CD4-positive, alpha-beta T cell treated with Interleukin-1 beta for 1 hour (primary cell): ENCODE measurements around the gene MUC3A.
"Not testable (repeated sequence)": the region's sequence is repeated elsewhere in the genome, so short reads cannot be mapped to it uniquely, and the experiment has no call there.

Experiments used
- DNase-seq, 2 donors: peaks; one replicate each; pipeline ENCODE4 v3.0.0-alpha.2; 2020 to 2022

MUC3A gene, protein sequence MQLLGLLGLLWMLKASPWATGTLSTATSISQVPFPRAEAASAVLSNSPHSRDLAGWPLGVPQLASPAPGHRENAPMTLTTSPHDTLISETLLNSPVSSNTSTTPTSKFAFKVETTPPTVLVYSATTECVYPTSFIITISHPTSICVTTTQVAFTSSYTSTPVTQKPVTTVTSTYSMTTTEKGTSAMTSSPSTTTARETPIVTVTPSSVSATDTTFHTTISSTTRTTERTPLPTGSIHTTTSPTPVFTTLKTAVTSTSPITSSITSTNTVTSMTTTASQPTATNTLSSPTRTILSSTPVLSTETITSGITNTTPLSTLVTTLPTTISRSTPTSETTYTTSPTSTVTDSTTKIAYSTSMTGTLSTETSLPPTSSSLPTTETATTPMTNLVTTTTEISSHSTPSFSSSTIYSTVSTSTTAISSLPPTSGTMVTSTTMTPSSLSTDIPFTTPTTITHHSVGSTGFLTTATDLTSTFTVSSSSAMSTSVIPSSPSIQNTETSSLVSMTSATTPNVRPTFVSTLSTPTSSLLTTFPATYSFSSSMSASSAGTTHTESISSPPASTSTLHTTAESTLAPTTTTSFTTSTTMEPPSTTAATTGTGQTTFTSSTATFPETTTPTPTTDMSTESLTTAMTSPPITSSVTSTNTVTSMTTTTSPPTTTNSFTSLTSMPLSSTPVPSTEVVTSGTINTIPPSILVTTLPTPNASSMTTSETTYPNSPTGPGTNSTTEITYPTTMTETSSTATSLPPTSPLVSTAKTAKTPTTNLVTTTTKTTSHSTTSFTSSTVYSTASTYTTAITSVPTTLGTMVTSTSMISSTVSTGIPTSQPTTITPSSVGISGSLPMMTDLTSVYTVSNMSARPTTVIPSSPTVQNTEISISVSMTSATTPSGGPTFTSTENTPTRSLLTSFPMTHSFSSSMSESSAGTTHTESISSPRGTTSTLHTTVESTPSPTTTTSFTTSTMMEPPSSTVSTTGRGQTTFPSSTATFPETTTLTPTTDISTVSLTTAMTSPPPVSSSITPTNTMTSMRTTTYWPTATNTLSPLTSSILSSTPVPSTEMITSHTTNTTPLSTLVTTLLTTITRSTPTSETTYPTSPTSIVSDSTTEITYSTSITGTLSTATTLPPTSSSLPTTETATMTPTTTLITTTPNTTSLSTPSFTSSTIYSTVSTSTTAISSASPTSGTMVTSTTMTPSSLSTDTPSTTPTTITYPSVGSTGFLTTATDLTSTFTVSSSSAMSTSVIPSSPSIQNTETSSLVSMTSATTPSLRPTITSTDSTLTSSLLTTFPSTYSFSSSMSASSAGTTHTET (N-terminal part only)

GRCh38 chr7:100949227-100949932 is at the start of gene MUC3A:
Gene MUC3A (plus strand): TSS chr7:100949534. CDS start chr7:100949625, 91 bp downstream.
- DNase-seq, result no peak

GRCh38 chr7:100900978-100901377 is 48.4 kb upstream of the MUC3A start:
- DNase-seq, result no peak

DNA sequence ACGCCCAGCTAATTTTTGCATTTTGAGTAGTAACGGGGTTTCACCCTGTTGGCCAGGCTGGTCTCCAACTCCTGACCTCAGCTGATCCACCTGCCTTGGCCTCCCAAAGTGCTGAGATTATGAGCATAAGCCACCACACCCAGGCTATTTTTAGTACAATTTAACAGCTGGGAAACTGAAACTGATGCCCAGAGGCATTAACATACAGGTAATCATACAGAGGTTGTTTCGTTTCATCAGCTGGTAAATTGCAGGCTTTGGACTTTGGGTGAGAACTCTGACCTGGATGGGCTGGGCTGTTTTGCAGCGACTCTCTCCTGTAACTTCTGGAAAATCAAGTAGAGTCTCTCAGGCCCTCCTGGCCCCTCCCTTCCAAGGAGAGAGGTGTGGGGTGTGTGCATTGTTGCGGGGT is 47.4 kb upstream of the MUC3A start:
- no peak for DNase-seq

DNA sequence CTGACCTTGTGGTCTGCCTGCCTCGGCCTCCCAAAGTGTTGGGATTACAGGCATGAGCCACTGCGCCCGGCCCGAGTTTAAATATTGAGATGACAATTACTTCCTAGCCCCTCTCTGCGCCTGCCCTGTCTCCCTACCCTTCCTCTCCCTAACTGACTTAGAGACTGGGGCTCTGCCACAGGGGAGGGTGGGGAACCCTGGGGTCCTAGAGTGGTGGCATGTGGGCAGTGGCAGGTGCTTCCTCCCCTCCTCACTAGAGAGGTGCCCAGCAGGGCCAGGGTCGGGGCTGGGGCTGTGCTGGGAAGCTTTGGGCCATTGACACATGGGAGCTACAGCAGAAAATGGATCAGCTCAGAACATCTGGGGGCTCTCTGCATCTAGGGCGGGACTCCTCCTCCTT is 46.7 kb upstream of the MUC3A start:
- no peak for DNase-seq

- DNase-seq, result no peak
Measured at GRCh38 chr7:100908512-100908911, 40.8 kb upstream of the MUC3A start.

GRCh38 chr7:100910443-100910842 is 38.9 kb upstream of the MUC3A start:
- DNase-seq, result peak in 1 of 2 donors; percentile 60

- no peak for DNase-seq
Measured at GRCh38 chr7:100911484-100911883, 37.9 kb upstream of the MUC3A start.

DNA sequence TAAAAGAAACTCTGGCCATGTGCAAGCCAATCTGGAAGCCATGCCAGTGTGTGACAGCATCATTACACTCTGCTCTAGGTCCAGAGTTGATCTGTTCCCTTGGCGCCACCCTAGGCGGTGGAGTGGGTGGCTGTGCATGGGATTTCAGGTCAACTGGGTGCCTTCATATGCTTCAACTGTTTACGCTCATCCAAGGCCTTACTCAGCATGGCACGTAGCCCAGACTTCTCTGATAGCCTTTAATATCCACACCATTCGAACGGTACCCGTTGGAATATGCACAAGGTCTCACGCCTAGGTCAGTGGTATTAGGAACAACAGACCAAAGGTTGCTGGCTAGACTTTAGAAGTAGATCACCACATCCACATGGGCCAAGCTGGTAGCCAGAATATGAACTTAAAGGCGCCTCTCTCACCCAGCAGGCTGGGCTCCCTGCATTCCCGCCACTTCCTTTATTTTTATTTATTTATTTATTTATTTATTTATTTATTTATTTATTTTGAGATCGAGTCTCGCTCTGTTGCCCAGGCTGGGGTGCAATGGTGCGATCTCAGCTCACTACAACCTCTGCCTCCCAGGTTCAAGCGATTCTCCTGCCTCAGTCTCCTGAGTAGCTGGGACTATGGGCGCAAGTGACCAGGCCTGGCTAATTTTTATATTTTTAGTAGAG is 35.0 kb upstream of the MUC3A start:
- DNase-seq, result no peak

DNA sequence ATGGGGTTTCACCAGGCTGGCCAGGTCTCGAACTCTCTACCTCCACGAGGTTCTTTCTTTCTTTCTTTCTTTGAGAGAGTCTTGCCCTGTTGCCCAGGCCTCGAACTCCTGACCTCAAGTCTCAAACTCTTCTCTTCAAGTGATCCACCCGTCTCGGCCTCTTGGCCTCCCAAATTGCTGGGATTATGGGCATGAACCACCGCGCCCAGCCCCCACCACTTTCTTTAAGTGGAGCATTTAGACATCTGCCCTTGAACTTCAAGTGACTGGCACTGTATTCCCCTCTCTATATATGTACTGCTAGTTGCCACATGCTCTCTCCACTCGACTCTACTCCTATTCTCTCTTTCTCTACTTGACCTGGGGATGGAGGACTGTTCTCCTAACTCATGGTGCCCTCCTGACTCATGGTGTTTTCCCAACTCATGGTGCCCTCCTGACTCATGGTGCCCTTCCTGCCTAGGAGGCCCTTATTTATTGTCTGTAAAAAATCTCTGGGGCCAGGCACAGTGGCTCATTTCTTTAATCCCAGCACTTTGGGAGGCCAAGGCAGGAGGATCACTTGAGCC is 34.4 kb upstream of the MUC3A start:
- peak in 1 of 2 donors; percentile 57 for DNase-seq

GRCh38 chr7:100919335-100919734 is 30.0 kb upstream of the MUC3A start:
- not testable (repeated sequence) for DNase-seq

- DNase-seq, result not testable (repeated sequence)
Measured at GRCh38 chr7:100919779-100920437, 29.4 kb upstream of the MUC3A start.

- no peak for DNase-seq
Measured at GRCh38 chr7:100921039-100921438, 28.3 kb upstream of the MUC3A start.

DNA sequence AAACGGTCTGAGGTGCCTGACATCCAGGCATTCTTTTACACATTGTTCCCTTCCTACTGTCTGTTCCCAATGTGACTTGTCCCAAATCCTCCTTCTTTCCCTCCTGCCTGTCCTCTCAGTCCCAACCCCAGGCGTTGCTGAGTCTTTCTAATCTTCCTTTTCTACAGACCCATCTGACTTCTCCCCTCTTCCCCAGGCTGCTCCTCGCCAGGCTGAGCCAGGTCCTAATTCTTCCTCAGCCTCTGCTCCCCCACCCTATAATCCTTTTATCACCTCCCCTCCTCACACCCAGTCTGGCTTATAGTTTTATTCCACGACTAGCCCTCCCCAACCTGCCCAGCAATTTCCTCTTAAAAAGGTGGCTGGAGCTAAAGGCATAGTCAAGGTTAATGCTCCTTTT is 25.7 kb upstream of the MUC3A start:
- not testable (repeated sequence) for DNase-seq

GRCh38 chr7:100929808-100930174 is 19.5 kb upstream of the MUC3A start:
- DNase-seq, result no peak

DNA sequence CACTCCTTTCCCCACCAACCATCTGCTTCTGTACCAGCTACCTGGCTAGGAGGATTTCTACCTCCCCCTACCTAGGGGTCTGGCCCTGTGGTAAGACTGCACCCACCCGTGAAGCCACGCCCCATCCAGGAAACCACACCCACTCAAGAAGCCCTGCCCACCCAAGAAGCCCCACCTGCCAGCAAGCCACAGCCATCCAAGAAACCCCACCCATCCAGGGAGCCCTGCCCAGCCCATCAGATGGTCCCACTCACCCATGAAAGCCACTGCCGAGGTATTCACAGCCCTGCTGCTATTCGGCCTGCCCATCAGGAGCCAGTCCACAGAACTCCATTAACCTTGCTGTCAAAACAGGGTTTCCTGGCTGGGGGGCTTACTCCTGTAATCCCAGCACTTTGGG is 15.6 kb upstream of the MUC3A start:
- DNase-seq, result no peak

GRCh38 chr7:100935381-100935780 is 14.0 kb upstream of the MUC3A start:
- DNase-seq, result not testable (repeated sequence)

GRCh38 chr7:100936167-100936566 is 13.2 kb upstream of the MUC3A start:
- DNase-seq, result not testable (repeated sequence)

GRCh38 chr7:100942045-100942774 is 7.1 kb upstream of the MUC3A start:
- no peak for DNase-seq

DNA sequence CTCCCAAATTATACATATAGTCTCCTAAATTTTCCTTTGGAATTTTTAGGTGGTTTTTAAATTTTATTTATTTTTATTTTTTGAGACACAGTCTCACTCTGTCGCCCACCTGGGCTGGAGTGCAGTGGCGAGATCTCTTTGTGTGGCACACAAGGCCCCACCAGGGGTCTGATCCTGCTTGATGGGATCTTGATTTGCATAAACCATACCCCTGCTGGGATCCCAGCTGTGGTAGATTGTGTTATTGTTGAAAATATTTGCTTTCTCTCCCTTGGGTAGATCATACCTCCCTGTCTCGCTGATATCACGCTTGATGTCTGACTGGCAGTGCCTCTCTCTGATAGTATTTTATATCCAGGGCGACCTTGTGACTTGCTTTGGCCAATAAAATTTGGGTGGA is 5.6 kb upstream of the MUC3A start:
- DNase-seq, result no peak

DNA sequence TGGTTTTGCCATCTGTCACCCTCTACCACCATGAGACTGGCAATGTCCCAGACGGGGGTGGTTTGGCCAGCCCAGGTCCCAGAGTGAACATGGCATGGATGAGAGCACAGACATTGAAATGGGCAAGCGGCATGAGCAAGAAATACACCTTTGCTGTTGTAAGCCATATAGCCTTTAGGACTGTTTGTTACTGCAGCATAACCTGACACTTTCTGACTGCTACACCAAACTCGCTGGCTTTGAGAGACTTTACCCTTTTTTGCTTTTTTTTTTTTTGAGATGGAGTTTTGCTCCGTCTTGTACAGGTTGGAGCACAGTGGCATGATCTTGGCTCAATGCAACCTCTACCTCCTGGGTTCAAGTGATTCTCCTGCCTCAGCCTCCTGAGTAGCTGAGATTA is 5.2 kb upstream of the MUC3A start:
- no peak for DNase-seq
